NOMO-1 treated with dmso at 0.1 percent for 144 hours (cell line): ENCODE results near the gene CACNB1.
"Not testable (repeated sequence)": the region's sequence is repeated elsewhere in the genome, so short reads cannot be mapped to it uniquely, and the experiment has no call there.

Experiments
- DNase-seq: peaks from one replicate; lab custom pipeline; 2025; ENCODE audit not compliant: unreplicated experiment; lab: John Stamatoyannopoulos, UW

CACNB1 gene

DNA sequence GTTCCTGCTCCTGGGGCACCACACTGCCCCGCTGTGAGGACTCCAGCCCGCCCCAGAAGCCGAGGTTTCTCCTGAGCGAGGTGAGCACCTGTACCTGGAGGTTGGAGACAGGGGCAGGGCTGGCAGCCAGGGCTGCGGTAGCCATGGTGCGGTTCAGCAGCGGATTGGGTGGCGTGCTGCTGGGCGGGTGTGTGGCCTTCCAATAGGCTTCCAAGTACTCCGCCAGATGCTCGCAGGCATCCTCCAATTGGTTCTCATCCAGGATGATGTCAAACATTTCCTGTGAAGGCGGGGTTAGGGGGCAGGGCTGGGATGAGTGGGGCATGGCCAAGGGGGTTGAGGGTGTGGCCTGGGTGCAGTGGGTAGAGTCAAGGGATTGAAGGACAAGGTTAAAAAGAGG is 20.2 kb downstream of the CACNB1 start:
- no peak for DNase-seq

DNA sequence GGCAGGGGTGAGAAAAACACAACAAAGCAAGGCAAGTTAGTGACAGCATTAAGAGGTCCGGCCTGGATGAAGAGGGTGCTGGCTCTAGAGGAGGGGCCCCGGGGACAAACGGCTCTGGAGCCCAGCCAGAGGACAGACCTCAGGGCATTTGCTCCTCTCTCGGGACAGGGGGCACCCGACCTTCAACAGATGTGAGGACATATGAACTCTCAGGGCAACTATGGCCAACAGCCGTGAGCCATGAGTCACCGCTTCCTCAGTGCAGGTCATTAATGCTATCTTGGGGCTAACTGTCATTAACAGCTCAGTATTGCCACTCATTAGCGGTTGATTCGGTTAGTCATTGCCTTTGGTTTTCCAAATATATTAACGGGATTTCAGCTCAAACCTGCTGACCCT is 21.8 kb downstream of the CACNB1 start:
- peak; percentile 92 for DNase-seq

DNA sequence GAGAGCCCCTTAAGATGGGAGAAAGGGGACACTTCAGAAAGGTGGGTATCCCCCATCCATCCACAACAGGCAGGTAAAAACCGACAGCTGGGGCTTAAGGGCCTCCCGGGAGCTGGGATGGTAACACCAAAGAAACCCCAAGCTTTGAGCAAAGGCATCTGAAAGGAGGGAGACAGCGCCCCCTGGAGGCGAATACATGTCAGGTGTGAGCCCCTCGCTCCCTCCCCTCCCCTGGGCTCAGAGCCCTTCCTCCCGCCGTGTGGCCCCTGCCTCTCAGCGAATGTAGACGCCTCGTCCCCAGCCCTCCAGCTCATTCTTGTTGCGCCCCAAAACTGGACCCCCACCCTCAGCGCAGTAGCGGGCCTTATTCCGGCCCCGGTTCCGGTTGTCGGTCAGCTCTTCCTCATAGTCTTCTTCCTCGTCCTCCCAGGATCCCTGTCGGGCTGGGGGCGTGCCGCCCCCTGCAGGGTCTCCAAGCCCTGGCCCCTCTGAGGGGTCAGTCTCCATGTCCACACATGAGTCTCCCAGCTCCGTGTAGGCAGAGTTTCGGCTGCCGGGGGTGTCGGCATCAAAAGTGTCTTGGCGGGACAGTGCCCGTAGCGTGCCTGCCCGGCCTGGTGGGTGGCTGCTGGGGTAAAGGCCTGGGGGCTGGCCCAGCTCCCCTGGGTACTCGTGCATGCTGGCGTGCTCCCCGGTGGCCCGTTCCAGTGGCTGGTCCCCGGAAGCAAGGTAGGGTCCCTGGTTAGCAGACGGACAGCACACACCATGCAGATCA is 22.4 kb downstream of the CACNB1 start:
- DNase-seq, result peak; percentile 71

DNA sequence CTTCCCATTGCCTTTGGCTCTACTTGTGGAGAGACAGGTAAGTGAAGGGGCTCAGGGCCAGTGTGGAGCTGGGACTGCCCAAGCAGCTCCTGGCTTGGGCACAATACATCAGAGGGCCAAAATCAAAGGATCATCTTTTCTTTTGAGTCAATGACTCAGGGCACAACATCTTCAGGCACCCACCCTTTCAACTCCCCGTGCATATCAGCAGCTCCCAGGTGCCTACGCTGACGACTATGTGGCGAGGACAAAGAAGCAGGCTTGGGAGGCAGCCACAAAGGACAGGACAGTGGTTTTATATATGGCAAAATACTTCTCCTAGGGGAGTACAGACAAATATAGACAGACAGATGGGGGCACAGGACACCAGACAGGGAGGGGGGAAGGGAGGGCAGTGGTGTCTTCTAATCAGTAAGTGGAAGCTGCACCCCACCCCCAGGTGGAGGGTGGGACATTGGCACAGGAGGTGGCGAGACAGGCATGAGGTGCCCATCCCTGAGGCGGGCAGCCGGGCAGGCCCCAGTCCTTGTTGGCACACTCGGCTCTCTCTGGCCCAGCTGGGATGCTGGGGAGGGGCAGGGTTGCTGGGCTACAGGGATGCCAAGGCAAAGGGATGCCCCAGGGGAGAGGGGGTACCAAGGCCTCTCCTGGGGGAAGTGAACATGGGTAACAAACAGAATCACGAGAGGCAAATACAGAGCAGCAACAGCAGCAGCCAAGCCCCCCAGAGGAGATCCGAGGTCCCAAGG is 23.8 kb downstream of the CACNB1 start:
- DNase-seq, result no peak

DNA sequence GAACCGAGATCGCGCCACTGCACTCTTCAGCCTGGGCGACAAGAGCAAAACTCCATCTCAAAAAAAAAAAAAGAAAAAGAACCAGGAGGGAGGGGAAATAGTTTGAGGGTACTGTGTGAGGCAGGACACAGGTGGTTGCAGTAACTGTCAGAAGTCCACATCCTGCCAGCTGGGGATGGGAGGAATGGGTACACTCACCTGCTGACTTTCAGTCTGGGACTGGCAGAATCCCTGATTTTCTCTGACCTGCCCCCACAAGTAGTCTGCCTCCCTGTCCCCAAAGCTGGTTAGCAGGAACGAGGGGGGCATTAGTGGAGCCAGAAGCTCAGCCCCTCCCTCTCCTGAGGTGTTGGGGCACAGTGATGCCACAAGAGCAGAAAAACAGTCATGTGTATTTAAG is 24.4 kb downstream of the CACNB1 start:
- no peak for DNase-seq

DNA sequence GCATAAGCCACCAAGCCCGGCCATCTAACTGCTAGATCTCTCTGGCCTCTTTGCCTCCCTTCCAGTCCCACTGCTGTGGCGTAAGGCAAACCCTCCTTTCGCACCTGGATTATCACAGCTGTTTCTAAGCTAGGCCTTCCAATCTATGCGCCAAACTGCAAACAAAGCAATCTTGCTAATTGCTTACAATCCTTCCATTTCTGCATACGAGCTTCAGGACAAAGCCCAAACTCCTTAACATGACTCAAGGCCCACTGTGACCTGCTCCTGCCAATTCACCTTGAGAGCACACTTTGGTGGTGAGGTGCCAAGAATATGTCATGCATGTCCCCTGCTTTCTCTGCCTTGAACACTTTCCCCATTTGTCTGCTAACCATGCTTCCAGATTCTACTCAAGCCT is 25.5 kb downstream of the CACNB1 start:
- DNase-seq, result no peak

DNA sequence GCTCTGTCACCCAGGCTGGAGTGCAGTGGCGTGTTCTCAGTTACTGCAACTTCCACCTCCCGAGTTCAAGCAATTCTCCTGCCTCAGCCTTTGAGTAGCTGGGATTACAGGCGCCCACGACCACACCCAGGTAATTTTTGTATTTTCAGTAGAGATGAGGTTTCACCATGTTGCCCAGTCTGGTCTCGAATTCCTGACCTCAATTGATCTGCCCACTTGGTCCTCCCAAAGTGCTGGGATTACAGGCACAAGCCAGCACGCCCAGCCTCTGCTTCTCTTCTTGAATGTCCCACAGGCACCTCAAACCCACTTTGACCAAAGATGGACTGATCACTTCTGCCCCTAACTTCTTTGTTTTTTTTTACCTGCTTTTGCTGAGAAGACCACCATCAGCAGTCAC is 26.9 kb downstream of the CACNB1 start:
- no peak for DNase-seq

DNA sequence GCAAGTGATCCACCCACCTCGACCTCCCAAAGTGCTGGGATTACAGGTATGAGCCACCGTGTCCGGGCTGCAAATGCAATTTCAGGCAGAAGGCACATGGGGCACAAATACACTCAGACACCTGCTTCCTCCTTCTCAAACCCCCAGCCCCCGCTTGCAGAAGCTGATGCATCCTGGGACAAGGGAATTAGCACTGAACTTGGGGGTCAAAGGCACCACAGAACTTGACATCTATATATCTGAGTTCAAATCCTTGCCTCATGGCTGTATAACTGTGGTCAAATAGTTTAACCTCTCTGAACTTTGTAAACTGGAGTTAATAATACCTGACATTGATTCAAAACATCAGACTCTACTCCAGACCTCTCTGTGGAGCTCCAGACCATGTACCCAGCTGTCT is 27.4 kb downstream of the CACNB1 start:
- DNase-seq, result no peak

DNA sequence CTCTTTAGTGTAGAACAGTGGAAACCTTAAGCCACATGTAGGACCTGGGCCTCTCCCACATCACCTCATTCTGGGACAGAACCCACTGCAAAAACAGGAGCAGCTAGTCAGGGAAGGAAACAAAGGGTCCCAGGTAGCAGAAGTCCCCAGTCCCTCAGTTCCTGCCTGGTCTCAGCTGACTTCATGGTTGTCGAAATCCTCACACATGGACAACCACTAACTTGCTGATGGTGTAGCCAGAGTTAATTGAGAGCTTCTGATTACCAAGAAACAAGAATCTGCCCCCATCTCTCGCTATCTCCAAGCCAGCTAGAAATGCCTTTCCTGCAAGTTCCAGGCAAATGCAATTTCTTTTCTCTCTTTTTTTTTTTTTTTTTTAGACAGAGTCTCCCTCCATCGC is 28.0 kb downstream of the CACNB1 start:
- no peak for DNase-seq

DNA sequence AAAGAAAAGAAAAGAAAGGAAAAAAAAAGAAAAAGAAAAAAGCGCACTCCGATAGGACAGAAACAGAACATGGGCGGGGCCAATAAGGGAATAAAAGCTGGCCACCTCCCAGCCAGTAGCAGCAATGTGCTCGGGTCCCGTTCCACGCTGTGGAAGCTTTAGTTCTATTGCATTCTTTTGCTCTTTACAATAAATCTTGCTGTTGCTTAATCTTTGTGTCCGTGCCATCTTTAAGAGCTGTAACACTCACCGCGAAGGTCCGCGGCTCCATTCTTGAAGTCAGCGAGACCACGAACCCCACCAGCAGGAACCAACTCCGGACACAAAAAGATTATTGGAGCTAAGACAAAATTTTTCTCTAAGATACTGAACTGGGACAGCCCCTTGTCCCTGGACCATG is 28.4 kb downstream of the CACNB1 start:
- DNase-seq, result peak; percentile 41

DNA sequence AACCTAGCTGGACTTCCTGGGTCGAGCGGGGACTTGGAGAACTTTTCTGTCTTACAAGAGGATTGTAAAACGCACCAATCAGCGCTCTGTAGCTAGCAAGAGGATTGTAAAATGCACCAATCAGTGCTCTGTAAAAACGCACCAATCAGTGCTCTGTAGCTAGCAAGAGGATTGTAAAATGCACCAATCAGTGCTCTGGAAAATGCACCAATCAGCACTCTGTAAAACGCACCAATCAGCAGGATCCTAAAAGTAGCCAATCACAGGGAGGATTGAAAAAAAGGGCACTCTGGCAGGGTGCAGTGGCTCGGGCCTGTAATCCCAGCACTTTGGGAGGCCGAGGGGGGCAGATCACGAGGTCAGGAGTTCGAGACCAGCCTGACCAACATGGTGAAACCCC is 29.0 kb downstream of the CACNB1 start:
- DNase-seq, result not testable (repeated sequence)

DNA sequence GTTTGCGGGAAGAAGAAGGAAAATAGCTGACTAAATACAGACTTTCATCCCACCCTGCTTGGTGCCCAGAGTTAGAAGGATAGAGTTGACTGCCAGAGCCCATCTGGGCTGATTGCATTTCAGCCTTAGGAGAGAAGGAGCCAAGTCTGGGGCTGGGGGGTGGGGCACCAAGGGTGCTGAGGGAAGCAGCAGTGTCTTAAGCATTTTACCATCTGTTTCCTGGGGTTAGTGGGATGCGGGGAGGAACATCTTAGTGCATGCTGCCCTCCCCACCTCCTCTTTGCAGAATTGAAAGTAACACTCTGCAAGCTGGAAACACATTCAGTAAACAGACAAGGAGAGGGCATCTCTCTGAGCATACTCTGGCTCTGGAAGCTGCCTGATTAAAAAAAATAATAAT is 30.0 kb downstream of the CACNB1 start:
- DNase-seq, result peak; percentile 83

DNA sequence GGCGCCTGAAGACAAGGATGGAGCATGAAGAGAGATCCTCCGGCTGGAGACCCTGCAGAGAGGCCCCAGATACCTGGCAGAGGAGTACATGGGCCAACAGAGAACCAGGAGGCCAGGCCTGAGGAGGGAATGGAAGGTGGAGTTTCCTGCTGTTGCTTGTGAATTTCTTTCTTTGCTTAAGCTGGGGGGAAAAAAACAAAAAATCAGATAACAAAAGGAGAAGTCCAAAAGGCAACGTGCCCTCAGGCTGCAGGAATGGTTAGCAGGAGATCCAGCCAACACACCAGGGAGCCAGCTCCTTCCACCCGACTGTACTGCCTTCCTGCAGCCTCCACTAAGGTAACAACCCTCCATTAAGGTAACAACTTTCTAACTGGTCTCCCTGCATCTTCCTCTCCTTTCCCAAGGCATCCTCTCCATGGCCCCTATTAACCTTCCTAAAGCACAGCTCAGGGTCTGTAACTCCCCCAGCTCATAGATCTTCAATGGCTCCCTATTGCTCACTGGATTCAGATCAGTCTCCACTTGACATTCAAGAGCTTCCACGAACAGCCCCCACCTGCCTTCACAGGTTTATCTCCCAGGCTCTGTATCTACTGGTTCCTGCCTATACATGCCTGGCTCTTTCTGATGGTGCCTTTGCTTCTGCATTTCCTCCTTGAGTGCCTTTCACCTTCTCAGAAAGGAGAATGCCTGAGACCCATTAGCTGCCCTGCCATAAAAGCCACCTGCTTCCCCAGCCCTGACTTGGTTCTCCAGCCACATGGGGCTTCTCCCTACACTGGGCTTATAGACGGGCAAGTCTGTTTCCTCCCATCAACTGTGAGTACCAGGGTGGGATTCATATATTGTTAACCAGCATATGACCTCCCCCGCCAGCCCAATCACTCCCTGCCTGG is 30.8 kb downstream of the CACNB1 start:
- no peak for DNase-seq

DNA sequence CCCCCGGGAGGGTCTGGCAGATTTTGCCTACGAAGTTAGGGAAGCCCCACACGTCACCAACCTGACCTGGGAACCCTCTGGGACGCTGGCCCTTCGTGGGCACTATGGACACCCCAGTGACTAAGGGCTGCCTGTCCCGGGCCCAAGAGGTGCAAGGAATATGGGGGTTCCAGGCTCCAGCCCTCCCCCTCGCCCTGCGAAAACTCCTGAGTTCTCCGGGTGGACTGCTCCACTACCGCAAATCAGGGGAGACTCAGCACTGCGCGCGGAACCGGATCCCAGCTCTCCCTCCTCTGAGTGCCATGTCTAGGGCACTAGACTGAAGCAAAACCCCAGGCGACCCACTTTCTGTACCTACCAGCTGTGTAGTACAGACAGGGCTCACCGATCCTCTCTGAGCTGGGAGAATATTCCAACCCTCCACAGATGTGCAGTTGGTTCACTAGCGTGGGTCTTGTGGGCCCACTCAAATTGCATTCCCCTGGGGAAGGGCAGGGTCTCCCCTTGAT is 31.6 kb downstream of the CACNB1 start, which contains the start of gene ARL5C:
TSS of gene ARL5C (minus strand) at position 321 of the 509 bp plus-strand sequence. CDS start 401 bp downstream, outside the sequence.
- DNase-seq, result no peak

DNA sequence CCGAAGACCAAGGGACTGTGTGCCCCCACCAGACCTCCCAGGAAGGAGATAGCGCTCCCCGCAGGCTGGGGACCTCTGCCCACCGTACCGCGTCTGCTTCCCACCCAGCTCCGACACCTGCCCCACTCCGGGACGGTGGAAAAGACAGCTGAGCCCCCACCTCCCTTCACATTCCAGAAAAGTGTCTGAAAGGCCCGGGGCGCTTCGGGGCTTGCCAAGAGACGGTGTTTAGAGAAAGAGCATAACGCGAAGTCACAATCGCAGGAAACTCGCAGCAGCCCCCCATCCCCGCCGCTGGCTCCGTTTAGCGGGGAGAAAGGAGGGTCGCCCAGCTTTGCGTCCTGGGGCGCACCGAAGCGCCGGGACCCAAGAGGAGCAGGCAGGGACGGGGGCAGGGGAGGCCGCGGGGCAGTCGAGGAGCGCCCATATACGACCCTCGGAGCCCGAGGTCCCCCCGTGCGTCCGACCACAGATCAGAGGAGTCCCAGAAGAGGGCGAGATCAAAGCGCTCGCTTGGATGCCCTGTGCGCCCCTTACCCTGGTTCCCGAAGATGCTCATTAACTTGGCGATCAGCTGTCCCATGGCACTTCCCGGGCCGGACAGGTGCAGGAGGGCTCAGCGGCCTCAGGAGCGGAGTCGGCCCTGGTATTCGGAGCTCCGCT is 32.2 kb downstream of the CACNB1 start:
- no peak for DNase-seq

DNA sequence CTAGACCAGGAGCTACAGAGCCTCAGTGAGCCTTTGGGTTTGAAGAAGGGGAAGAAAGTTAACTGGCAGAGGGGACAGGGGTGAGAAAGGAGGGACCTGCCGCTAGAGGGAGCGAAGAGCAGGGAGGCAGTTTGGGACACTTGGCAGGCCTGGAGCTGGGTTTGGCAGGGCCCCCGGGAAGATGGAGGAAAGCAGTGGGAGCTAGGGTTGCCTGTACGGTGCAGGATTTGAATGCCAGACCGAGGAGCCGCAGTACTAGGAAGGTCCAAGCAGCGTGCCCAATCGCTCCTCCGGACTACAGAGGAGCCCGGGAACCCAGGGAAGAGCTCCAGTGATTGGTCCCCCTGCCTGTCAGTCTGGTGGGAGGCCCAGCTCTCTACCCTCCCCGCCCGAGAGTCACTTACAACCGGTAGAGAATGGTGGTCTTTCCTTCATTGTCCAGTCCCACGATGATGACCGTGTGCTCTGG is 32.8 kb downstream of the CACNB1 start:
- peak; percentile 95 for DNase-seq

DNA sequence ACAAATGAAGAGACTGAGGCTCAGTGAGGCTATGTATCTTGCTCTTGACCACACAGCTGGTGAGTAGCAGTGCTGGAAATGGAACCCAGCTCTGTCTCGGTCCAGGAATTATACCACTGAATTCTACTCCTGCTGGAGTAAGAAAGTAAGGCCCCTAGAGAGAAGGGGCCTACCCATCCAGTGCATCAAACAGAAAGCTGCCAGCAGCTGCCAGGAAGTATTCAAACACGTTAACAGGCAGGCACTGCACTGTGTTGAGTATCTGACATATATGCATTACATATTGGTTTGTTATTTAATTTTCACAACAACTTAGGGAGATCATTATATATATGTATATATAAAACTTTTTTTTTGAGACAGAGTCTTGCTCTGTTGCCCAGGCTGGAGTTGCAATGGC is 35.5 kb downstream of the CACNB1 start:
- no peak for DNase-seq

DNA sequence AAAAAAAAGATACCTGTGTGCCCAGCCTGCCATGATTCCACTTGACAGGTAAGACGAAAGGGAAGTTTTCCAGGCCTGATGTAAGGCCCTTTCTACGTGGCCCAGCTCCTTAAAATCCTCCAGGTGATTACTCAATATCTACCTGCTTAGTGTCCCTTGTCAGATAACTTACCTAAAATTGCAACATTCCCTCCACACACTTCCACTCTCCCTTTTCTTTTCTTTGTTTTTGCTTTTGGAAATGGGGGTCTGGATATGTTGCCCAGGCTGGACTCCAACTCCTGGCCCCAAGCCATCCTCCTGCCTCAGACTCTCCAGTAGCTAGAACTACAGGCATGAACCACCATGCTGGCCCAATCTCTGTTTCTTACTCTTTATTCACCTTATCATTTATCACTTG is 38.8 kb downstream of the CACNB1 start:
- DNase-seq, result no peak

DNA sequence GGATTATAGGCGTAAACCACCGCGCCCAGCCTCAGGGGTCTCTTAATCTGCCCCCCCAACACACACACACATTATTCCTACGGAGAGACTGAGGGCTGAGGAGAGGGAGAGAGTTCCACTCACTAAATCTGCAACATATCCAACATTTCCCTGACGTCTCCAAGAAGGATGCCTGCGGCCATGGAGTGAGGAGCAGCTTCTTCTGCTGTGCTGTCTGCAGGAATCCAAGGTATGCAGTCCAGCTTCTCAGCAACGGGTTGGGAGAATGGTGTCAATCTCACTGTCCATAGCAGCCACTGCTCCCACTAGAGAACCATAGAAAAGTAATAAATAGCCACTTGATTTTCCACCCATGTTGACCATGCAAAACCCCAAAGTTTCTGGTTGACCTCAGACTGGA is 41.0 kb downstream of the CACNB1 start:
- DNase-seq, result no peak

DNA sequence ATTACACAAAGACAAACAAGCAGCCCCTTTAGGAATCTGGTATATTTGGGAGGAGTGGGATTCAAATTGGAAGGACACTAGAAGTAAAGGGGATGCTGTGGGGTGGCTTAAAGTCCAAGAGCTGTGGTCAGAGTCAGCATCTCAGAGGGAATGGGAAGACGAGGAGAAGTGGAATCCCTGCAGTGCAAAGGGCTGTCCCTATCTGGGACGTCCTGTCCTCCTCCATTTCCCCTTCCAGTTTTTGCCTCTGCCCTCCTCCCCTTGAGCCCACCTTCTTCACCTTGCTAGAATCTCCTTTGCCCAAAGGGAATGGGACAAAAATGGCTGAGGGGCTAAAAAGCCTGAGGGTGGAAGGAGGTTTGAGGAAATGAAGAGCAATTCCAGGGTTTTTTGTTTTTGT is 41.8 kb downstream of the CACNB1 start:
- no peak for DNase-seq
